ENCODE measurements around the gene HTR3A.

- TF ChIP-seq CTCF (IDR thresholded peaks at IDR 0.05): no peak
- no peak for TF ChIP-seq ZFX (IDR thresholded peaks at IDR 0.05; ENCODE audit: borderline replicate concordance)
Measured at GRCh38 chr11:114033572-114033971, 58.7 kb downstream of the HTR3A start.
